GM12891 (cell line): Measurements from ENCODE around the gene CNIH2.

Source experiments
- PAX5 ChIP-seq: IDR thresholded peaks from 2 replicates; pipeline ENCODE4 v1.6.1; 2011; ENCODE audit warnings: low read length, moderate library complexity, mild to moderate bottlenecking; ENCODE audit not compliant: insufficient read depth, severe bottlenecking
- POLR2A ChIP-seq: IDR thresholded peaks from 2 replicates; pipeline ENCODE4 v1.6.1; 2011; ENCODE audit warnings: low read depth, low read length, control low read depth
- POLR2AphosphoS5 ChIP-seq: IDR thresholded peaks from 2 replicates; pipeline ENCODE4 v1.6.1; 2011; ENCODE audit warnings: low read depth, low read length, control low read depth
- POU2F2 ChIP-seq: IDR thresholded peaks from 2 replicates; pipeline ENCODE4 v1.6.1; 2011; ENCODE audit warnings: low read depth, mild to moderate bottlenecking, control low read depth, low read length, moderate library complexity

GRCh38 chr11:66280428-66280827 lies 2.5 kb downstream of the CNIH2 start:
- no peak for TF ChIP-seq PAX5
- no peak for TF ChIP-seq POLR2A
- TF ChIP-seq POU2F2 = no peak
- TF ChIP-seq POLR2AphosphoS5 = no peak
